HepG2 (cell line): ENCODE results near the gene HNRNPR. TPM values are rescaled to one million over a fixed set of nuclear protein-coding genes. Genes with fewer than 3 reads are reported as not detected.

Source experiments
- BRCA1 ChIP-seq: sonication (generic); formaldehyde crosslinking; IDR thresholded peaks from 2 replicates; pipeline ENCODE4 v1.4.0; 2020; ENCODE audit warnings: missing genetic modification reagents
- CEBPZ ChIP-seq: IDR thresholded peaks from 2 replicates; pipeline ENCODE4 v1.6.1; 2012; ENCODE audit warnings: low read length, improper control_type of control experiment
- DBP ChIP-seq: sonication (generic); formaldehyde crosslinking; IDR thresholded peaks from 2 replicates; pipeline ENCODE4 v1.4.0; 2020; ENCODE audit warnings: missing genetic modification reagents; ENCODE audit errors: not compliant biosample characterization
- FOXC1 ChIP-seq: sonication (generic); formaldehyde crosslinking; IDR thresholded peaks from 2 replicates; pipeline ENCODE4 v1.8.0; 2022; ENCODE audit warnings: mild to moderate bottlenecking, missing genetic modification reagents, borderline replicate concordance
- GABPB1 ChIP-seq: IDR thresholded peaks from 2 replicates; pipeline ENCODE4 v1.6.1; 2016; ENCODE audit warnings: mild to moderate bottlenecking, missing genetic modification reagents, moderate library complexity, missing compliant biosample characterization
- HHEX ChIP-seq: IDR thresholded peaks from 2 replicates; pipeline ENCODE4 v1.6.1; 2016; ENCODE audit warnings: control low read depth
- HIVEP1 ChIP-seq: sonication (generic); formaldehyde crosslinking; IDR thresholded peaks from 2 replicates; pipeline ENCODE4 v1.4.0; 2020; ENCODE audit warnings: mild to moderate bottlenecking, missing genetic modification reagents
- HNRNPUL1 ChIP-seq: fragments of 200-400 bp; formaldehyde crosslinking; IDR thresholded peaks from 2 replicates; pipeline ENCODE4 v1.6.1; 2017; ENCODE audit warnings: low read depth, mild to moderate bottlenecking, low read length, moderate library complexity
- KDM4B ChIP-seq: sonication (generic); formaldehyde crosslinking; IDR thresholded peaks from 2 replicates; pipeline ENCODE4 v1.4.0; 2020; ENCODE audit warnings: missing genetic modification reagents
- MBD4 ChIP-seq: IDR thresholded peaks from 2 replicates; pipeline ENCODE4 v1.6.1; 2012; ENCODE audit warnings: low read length, inconsistent platforms, borderline replicate concordance
- NFKB2 ChIP-seq: sonication (generic); formaldehyde crosslinking; IDR thresholded peaks from 2 replicates; pipeline ENCODE4 v1.4.0; 2020; ENCODE audit warnings: missing genetic modification reagents, borderline replicate concordance
- NKX3-1 ChIP-seq: sonication (generic); formaldehyde crosslinking; IDR thresholded peaks from 2 replicates; pipeline ENCODE4 v1.5.0; 2020; ENCODE audit warnings: missing genetic modification reagents
- PATZ1 ChIP-seq: sonication (generic); formaldehyde crosslinking; IDR thresholded peaks from 2 replicates; pipeline ENCODE4 v1.4.0; 2020; ENCODE audit warnings: missing genetic modification reagents
- RELA ChIP-seq: sonication (generic); formaldehyde crosslinking; IDR thresholded peaks from 2 replicates; pipeline ENCODE4 v1.4.0; 2020; ENCODE audit warnings: missing genetic modification reagents
- RXRB ChIP-seq: IDR thresholded peaks from 2 replicates; pipeline ENCODE4 v1.6.1; 2016; ENCODE audit warnings: borderline replicate concordance, missing genetic modification reagents, missing compliant biosample characterization
- ZFP82 ChIP-seq: sonication (generic); formaldehyde crosslinking; IDR thresholded peaks from 2 replicates; pipeline ENCODE4 v1.5.1; 2020; ENCODE audit warnings: mild to moderate bottlenecking, missing genetic modification reagents, borderline replicate concordance
- ZFX ChIP-seq: sonication (generic); formaldehyde crosslinking; IDR thresholded peaks from 2 replicates; pipeline ENCODE4 v1.4.0; 2020; ENCODE audit warnings: mild to moderate bottlenecking, low read depth, missing genetic modification reagents, moderate library complexity
- ZNF780A ChIP-seq: sonication (generic); formaldehyde crosslinking; IDR thresholded peaks from 2 replicates; pipeline ENCODE4 v1.8.0; 2022; ENCODE audit warnings: mild to moderate bottlenecking, missing genetic modification reagents, moderate library complexity
- ZSCAN25 ChIP-seq: sonication (generic); formaldehyde crosslinking; IDR thresholded peaks from 2 replicates; pipeline ENCODE4 v1.8.0; 2022; ENCODE audit warnings: mild to moderate bottlenecking, missing genetic modification reagents
- polyA plus RNA-seq, 8 experiments: library from polyadenylated mRNA; depleted of rRNA in 3 of 8; stranded (reverse) in 7 of 8; unstranded in 1 of 8; fragments of >200 nt; fragmentation: Illumina TruSeq in 4 of 8; extraction: Trizol in 4 of 8; gene quantifications; 2 replicates each; pipeline versions ENCODE4 v1.2.1 to v1.2.3, GENCODE V29; 2011 to 2016; ENCODE audit warnings: low read depth in 4 of 8, missing spikeins in 1 of 8, mixed read lengths in 1 of 8; ENCODE audit not compliant: insufficient read depth in 1 of 8
- total RNA-seq, 5 experiments: library from RNA; depleted of rRNA; stranded (reverse); fragments of >200 nt; fragmentation: Illumina TruSeq; extraction: Trizol; gene quantifications; 2 replicates each; pipeline ENCODE4 v1.2.3, GENCODE V29; 2016; ENCODE audit warnings: low read depth in 1 of 5

HNRNPR gene
- total and polyA plus RNA-seq, 2 of the 13 experiments (the other 11 are each of a cell fraction or from before 2014, with no cell fraction given): 133 to 216 TPM

GRCh38 chr1:23344111-23344986, at the start of gene HNRNPR (continued):
- TF ChIP-seq HNRNPUL1 (peak; percentile 69; the same call in 1 of the 2 replicates), FOXC1 (0 out of 2 replicates have a peak, but pooled peaks have one; percentile 71), BRCA1 (0 out of 2 replicates have a peak, but pooled peaks have one; percentile 2), GABPB1 (CRISPR knock-in tag) (peak; percentile 89), CEBPZ (no peak), NKX3-1 (CRISPR knock-in tag) (no peak), RXRB (CRISPR knock-in tag) (0 out of 2 replicates have a peak, but pooled peaks have one; percentile 28), PATZ1 (CRISPR knock-in tag) (peak; percentile 98), DBP (CRISPR knock-in tag) (no peak), MBD4 (no peak), NFKB2 (CRISPR knock-in tag) (peak; percentile 64; the same call in 1 of the 2 replicates), ZFP82 (CRISPR knock-in tag) (0 out of 2 replicates have a peak, but pooled peaks have one; percentile 3), ZSCAN25 (CRISPR knock-in tag) (no peak), HIVEP1 (peak; percentile 75), KDM4B (no peak), ZFX (CRISPR knock-in tag) (peak; percentile 96), ZNF780A (CRISPR knock-in tag) (no peak), RELA (0 out of 2 replicates have a peak, but pooled peaks have one; percentile 68), HHEX (CRISPR knock-in tag) (no peak)
